ENCODE data around the gene MT1A. TPM values are rescaled to one million over a fixed set of nuclear protein-coding genes. Genes with fewer than 3 reads are reported as not detected.

Gene MT1A
- polyA plus RNA-seq, 1 donor: 0.31 TPM

DNA sequence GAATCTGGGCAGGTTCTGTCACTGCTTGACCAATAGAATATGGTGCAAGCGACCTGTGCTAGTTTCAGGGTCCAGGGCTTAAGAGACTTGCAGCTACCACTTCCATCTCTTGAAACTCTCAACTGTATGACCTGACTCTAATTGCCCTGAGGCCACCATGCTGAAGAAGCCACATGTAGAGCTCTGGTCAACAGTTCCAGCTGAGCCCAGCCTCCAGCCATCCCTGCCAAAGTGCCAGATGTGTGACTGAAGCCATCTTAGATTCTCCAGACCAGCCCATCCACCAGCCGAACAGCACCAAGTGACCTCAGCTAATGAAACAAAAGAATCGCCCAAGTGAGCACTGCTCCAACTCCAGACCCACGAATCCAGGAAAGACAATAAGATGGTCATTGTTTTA lies 33.5 kb upstream of the MT1A start:
- no CpG with 5 or more reads among the region's 4 CpGs for WGBS (ENCODE audit: insufficient coverage, low lambda C conversion rate)
- Histone ChIP-seq H3K36me3 (ENCODE audit: control insufficient read depth, insufficient read depth, low read length) (no peaks in the 10 kb centered on the region), H3K9me3 (ENCODE audit: control insufficient read depth, low read depth, low read length) (no peaks in the 10 kb centered on the region), H3K4me1 (ENCODE audit: control insufficient read depth, insufficient read depth, low read length) (peaks cover 23% of the 10 kb centered on the region), H3K27me3 (ENCODE audit: control insufficient read depth, insufficient read depth, low read length) (peaks cover 12% of the 10 kb centered on the region), H3K4me3 (ENCODE audit: low read length) (no peak overlapping the region), H3K27ac (ENCODE audit: low read length) (no peak overlapping the region)
- DNase-seq: no peak

DNA sequence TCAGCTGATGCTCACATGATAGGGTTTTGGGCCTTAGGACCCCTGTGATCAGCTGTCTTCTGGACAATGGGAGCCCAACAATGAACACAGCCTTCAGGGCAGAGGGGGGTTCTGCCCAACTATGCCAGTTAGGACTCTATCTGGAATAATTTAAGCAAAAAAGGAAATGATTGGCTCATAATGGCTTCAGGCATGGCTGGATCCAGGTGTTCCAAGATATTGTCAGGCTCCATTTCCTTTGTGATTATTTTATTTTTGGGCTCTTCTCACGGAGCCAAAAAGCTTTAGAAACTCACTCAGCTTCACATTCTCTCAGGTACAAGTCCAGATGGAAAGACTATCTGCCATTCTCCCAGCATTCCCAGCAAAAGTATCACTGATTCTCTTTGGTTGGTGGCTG lies 33.0 kb upstream of the MT1A start:
- no peaks in the 10 kb centered on the region for H3K9me3 ChIP-seq (ENCODE audit: control insufficient read depth, low read depth, low read length)
- peaks cover 11% of the 10 kb centered on the region for H3K27me3 ChIP-seq (ENCODE audit: control insufficient read depth, insufficient read depth, low read length)
- H3K27ac ChIP-seq (ENCODE audit: low read length): no peak overlapping the region
- WGBS (ENCODE audit: insufficient coverage, low lambda C conversion rate): 100% methylated on average over 1 of the region's 1 CpG
- no peak overlapping the region for H3K4me3 ChIP-seq (ENCODE audit: low read length)
- H3K4me1 ChIP-seq (ENCODE audit: control insufficient read depth, insufficient read depth, low read length): peaks cover 28% of the 10 kb centered on the region
- DNase-seq: no peak
- H3K36me3 ChIP-seq (ENCODE audit: control insufficient read depth, insufficient read depth, low read length): no peaks in the 10 kb centered on the region

DNA sequence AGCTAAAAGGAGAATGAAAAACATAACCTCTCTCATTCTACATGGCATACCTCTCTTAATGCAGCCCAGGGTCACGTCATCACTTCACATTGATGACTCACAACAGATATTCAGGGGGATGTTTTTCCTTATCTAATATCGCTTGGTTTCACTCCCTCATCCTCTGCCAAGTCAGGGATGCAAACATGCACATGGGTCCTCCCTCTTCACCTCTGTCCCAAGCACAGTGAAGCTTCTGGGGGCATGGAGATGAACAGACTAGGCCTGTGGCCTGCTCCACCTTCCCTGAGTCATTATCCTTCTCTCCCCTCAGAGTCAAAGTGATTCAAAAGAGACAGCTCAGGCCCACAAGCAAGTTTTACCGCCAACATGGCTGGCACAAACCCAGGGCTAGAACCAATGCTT lies 32.4 kb upstream of the MT1A start:
- no peak for DNase-seq
- H3K4me1 ChIP-seq (ENCODE audit: control insufficient read depth, insufficient read depth, low read length): peaks cover 28% of the 10 kb centered on the region
- peak overlapping the region; percentile 80 for H3K27ac ChIP-seq (ENCODE audit: low read length)
- no peaks in the 10 kb centered on the region for H3K36me3 ChIP-seq (ENCODE audit: control insufficient read depth, insufficient read depth, low read length)
- H3K4me3 ChIP-seq (ENCODE audit: low read length): no peak overlapping the region
- no CpG with 5 or more reads among the region's 3 CpGs for WGBS (ENCODE audit: insufficient coverage, low lambda C conversion rate)
- no peaks in the 10 kb centered on the region for H3K9me3 ChIP-seq (ENCODE audit: control insufficient read depth, low read depth, low read length)
- peaks cover 8% of the 10 kb centered on the region for H3K27me3 ChIP-seq (ENCODE audit: control insufficient read depth, insufficient read depth, low read length)

DNA sequence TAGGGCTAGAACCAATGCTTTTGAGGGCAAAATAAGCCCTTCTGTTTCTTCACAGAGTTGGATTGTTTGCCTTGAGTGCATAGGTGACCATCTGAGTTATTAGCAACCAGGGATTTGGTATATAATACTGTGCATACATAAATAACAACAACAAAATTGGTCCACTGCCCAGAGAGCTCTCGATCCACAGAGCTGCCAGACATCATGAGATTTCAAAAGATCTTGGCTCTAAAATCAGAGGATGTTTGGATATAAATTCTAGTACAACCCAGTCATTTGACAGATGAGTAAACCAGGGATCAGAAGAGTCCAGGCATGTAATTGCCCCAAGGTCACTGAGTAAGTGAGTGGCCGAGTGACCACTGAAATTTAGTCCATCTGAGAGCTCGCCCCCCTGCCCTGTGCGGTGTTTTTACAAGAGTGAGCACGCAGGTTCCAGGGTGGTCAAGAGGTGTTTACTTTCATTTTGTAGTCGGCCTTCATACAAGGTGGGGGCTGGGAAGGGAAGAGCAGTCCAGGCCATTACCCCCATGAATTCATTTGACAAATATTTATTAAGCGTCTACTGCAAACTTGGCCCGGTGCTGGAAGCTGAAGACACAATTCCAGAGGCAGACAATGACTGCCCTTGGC lies 31.9 kb upstream of the MT1A start:
- Histone ChIP-seq H3K9me3 (ENCODE audit: control insufficient read depth, low read depth, low read length) (no peaks in the 10 kb centered on the region), H3K27me3 (ENCODE audit: control insufficient read depth, insufficient read depth, low read length) (peaks cover 5% of the 10 kb centered on the region), H3K4me3 (ENCODE audit: low read length) (no peak overlapping the region), H3K27ac (ENCODE audit: low read length) (peak overlapping the region; percentile 80), H3K36me3 (ENCODE audit: control insufficient read depth, insufficient read depth, low read length) (no peaks in the 10 kb centered on the region), H3K4me1 (ENCODE audit: control insufficient read depth, insufficient read depth, low read length) (peaks cover 28% of the 10 kb centered on the region)
- WGBS (ENCODE audit: insufficient coverage, low lambda C conversion rate): 83% methylated on average over 1 of the region's 8 CpGs
- DNase-seq: peak in 1 of 2 donors; percentile 36

GRCh38 chr16:56607109-56607618 lies 31.3 kb upstream of the MT1A start:
- no CpG with 5 or more reads among the region's 14 CpGs for WGBS (ENCODE audit: insufficient coverage, low lambda C conversion rate)
- Histone ChIP-seq H3K9me3 (ENCODE audit: control insufficient read depth, low read depth, low read length) (no peaks in the 10 kb centered on the region), H3K27me3 (ENCODE audit: control insufficient read depth, insufficient read depth, low read length) (no peaks in the 10 kb centered on the region), H3K4me1 (ENCODE audit: control insufficient read depth, insufficient read depth, low read length) (peaks cover 28% of the 10 kb centered on the region), H3K36me3 (ENCODE audit: control insufficient read depth, insufficient read depth, low read length) (no peaks in the 10 kb centered on the region), H3K4me3 (ENCODE audit: low read length) (no peak overlapping the region), H3K27ac (ENCODE audit: low read length) (peak overlapping the region; percentile 80)
- peak; percentile 54 to 68 for DNase-seq

GRCh38 chr16:56607675-56608042 lies 30.8 kb upstream of the MT1A start:
- Histone ChIP-seq H3K4me1 (ENCODE audit: control insufficient read depth, insufficient read depth, low read length) (peaks cover 28% of the 10 kb centered on the region), H3K27me3 (ENCODE audit: control insufficient read depth, insufficient read depth, low read length) (no peaks in the 10 kb centered on the region)
- no CpG with 5 or more reads among the region's 2 CpGs for WGBS (ENCODE audit: insufficient coverage, low lambda C conversion rate)

GRCh38 chr16:56608043-56608875 lies 30.2 kb upstream of the MT1A start, which contains the start of gene MT2A:
Gene MT2A (plus strand): TSS chr16:56608584. CDS start chr16:56608656, 72 bp downstream.
- Histone ChIP-seq H3K27ac (ENCODE audit: low read length) (peak within 1 kb of the TSS; percentile 80), H3K4me3 (ENCODE audit: low read length) (peak within 1 kb of the TSS; percentile 80), H3K36me3 (ENCODE audit: control insufficient read depth, insufficient read depth, low read length) (no peaks in the 10 kb centered on the region), H3K27me3 (ENCODE audit: control insufficient read depth, insufficient read depth, low read length) (no peaks in the 10 kb centered on the region), H3K4me1 (ENCODE audit: control insufficient read depth, insufficient read depth, low read length) (peaks cover 28% of the 10 kb centered on the region), H3K9me3 (ENCODE audit: control insufficient read depth, low read depth, low read length) (no peaks in the 10 kb centered on the region)
- peak; percentile 96 to 98 for DNase-seq
- WGBS (ENCODE audit: insufficient coverage, low lambda C conversion rate): no CpG with 5 or more reads among the region's 62 CpGs

More at GRCh38 chr16:56607675-56608042, 30.8 kb upstream of the MT1A start:
- Histone ChIP-seq H3K9me3 (ENCODE audit: control insufficient read depth, low read depth, low read length) (no peaks in the 10 kb centered on the region), H3K4me3 (ENCODE audit: low read length) (peak overlapping the region; percentile 80), H3K36me3 (ENCODE audit: control insufficient read depth, insufficient read depth, low read length) (no peaks in the 10 kb centered on the region), H3K27ac (ENCODE audit: low read length) (peak overlapping the region; percentile 80)
- peak in 1 of 2 donors; percentile 14 for DNase-seq

- Histone ChIP-seq H3K27ac (ENCODE audit: low read length) (peak overlapping the region; percentile 71), H3K4me3 (ENCODE audit: low read length) (peak overlapping the region; percentile 80), H3K27me3 (ENCODE audit: control insufficient read depth, insufficient read depth, low read length) (no peaks in the 10 kb centered on the region), H3K36me3 (ENCODE audit: control insufficient read depth, insufficient read depth, low read length) (no peaks in the 10 kb centered on the region), H3K9me3 (ENCODE audit: control insufficient read depth, low read depth, low read length) (no peaks in the 10 kb centered on the region), H3K4me1 (ENCODE audit: control insufficient read depth, insufficient read depth, low read length) (peaks cover 28% of the 10 kb centered on the region)
- no CpG with 5 or more reads among the region's 21 CpGs for WGBS (ENCODE audit: insufficient coverage, low lambda C conversion rate)
- DNase-seq: peak in 1 of 2 donors; percentile 32
Observed at GRCh38 chr16:56608876-56609462, 29.5 kb upstream of the MT1A start.

GRCh38 chr16:56609463-56609921 lies 29.0 kb upstream of the MT1A start:
- Histone ChIP-seq H3K4me1 (ENCODE audit: control insufficient read depth, insufficient read depth, low read length) (peaks cover 28% of the 10 kb centered on the region), H3K4me3 (ENCODE audit: low read length) (peak overlapping the region; percentile 80)

DNA sequence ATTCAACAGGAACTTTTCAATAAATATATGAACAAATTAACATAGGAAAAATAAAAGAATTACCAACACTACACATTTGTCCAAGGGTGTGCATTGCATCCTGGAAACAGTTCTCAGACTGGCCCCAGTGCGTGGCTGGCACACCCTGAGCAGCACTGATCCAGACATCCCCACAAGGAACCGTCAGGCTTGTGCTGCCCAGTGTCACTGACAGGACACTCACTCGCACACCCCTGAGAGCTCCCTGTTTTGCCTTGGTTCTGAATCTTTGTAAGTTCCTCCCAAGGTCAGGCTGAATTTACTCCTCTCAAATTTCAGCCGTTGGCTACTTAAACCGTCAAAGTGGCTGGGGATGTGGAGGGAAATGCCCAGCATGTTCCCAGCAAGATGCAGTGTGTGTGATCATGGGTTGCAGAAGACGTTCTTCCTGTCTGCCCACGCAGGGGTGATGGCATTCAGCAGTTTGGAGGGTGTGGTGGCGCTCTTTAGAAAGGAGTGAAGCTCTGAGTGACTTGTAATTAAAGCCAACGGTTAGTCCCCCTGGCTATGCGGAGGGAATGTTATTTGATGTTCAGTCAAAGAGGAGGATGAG lies 28.4 kb upstream of the MT1A start:
- H3K4me1 ChIP-seq (ENCODE audit: control insufficient read depth, insufficient read depth, low read length): peaks cover 28% of the 10 kb centered on the region

More at GRCh38 chr16:56609463-56609921, 29.0 kb upstream of the MT1A start:
- Histone ChIP-seq H3K27me3 (ENCODE audit: control insufficient read depth, insufficient read depth, low read length) (no peaks in the 10 kb centered on the region), H3K27ac (ENCODE audit: low read length) (peak overlapping the region; percentile 39), H3K36me3 (ENCODE audit: control insufficient read depth, insufficient read depth, low read length) (no peaks in the 10 kb centered on the region), H3K9me3 (ENCODE audit: control insufficient read depth, low read depth, low read length) (no peaks in the 10 kb centered on the region)
- DNase-seq: peak; percentile 87 to 91
- 0% methylated on average over 1 of the region's 6 CpGs for WGBS (ENCODE audit: insufficient coverage, low lambda C conversion rate)

More for the DNA sequence above, 28.4 kb upstream of the MT1A start:
- H3K4me3 ChIP-seq (ENCODE audit: low read length): peak overlapping the region; percentile 80
- H3K36me3 ChIP-seq (ENCODE audit: control insufficient read depth, insufficient read depth, low read length): no peaks in the 10 kb centered on the region
- WGBS (ENCODE audit: insufficient coverage, low lambda C conversion rate): no CpG with 5 or more reads among the region's 10 CpGs
- H3K27ac ChIP-seq (ENCODE audit: low read length): peak overlapping the region; percentile 39
- DNase-seq: peak in 1 of 2 donors; percentile 35
- no peaks in the 10 kb centered on the region for H3K9me3 ChIP-seq (ENCODE audit: control insufficient read depth, low read depth, low read length)
- H3K27me3 ChIP-seq (ENCODE audit: control insufficient read depth, insufficient read depth, low read length): no peaks in the 10 kb centered on the region
